Tibial nerve (tissue), 4 donors: ENCODE measurements around the gene NAGLU. TPM values are rescaled to one million over a fixed set of nuclear protein-coding genes. Genes with fewer than 3 reads are reported as not detected.
"Not testable (repeated sequence)": the region's sequence is repeated elsewhere in the genome, so short reads cannot be mapped to it uniquely, and the experiment has no call there.

Experiments
- DNase-seq, 2 donors: peaks; one replicate each; pipeline ENCODE4 v3.0.0-alpha.2; 2019; ENCODE audit warnings: low spot score in 2 of 2
- H3K27ac ChIP-seq, 4 donors: fragments of 200-600 bp; sonication (generic) in 3 of 4; one replicate each; pipeline ENCODE4 v1.5.1; 2017 to 2019; ENCODE audit warnings: mild to moderate bottlenecking in 1 of 4
- H3K27me3 ChIP-seq, 2 donors: fragments of 200-600 bp; sonication (generic) in 1 of 2; one replicate each; pipeline versions ENCODE4 v1.5.1 to v1.6.0; 2017 to 2019
- H3K36me3 ChIP-seq, 3 donors: fragments of 200-600 bp; sonication (generic); one replicate each; pipeline ENCODE4 v1.5.1; 2018 to 2019
- H3K4me1 ChIP-seq, 4 donors: fragments of 200-600 bp; sonication (generic) in 3 of 4; one replicate each; pipeline ENCODE4 v1.5.1; 2017 to 2019
- H3K4me3 ChIP-seq, 4 donors: fragments of 200-600 bp; sonication (generic) in 3 of 4; one replicate each; pipeline ENCODE4 v1.5.1; 2017 to 2019; ENCODE audit warnings: mild to moderate bottlenecking in 1 of 4, moderate library complexity in 1 of 4
- H3K9me3 ChIP-seq, 4 donors: fragments of 200-600 bp; sonication (generic) in 3 of 4; one replicate each; pipeline ENCODE4 v1.5.1; 2017 to 2019
- EP300 ChIP-seq, 2 donors: sonication (generic); formaldehyde crosslinking; IDR thresholded peaks; one replicate each; pipeline ENCODE4 v1.6.1; 2017; ENCODE audit warnings: antibody characterized with exemption in 2 of 2, mild to moderate bottlenecking in 1 of 2
- POLR2A ChIP-seq, 2 donors: fragments of 450-650 bp; IDR thresholded peaks; one replicate each; pipeline ENCODE4 v1.6.1; 2017; ENCODE audit warnings: antibody characterized with exemption in 2 of 2, mild to moderate bottlenecking in 2 of 2, moderate library complexity in 2 of 2
- WGBS, 2 donors: methylation state at CpG; one replicate each; pipeline ENCODE4 v1.1.5; 2018; 5-methylcytosine and 5-hydroxymethylcytosine counted together
- total RNA-seq, 4 donors: library from RNA; depleted of rRNA; stranded (reverse); fragments of >200 nt; gene quantifications; one replicate each; pipeline ENCODE4 v1.1.0, GENCODE V29; 2016
- TF ChIP-seq, protein P1 (sequence below), 5 experiments: fragments of 200-600 bp in 3 of 5; fragments of 450-650 bp in 2 of 5; sonication (generic) in 3 of 5; IDR thresholded peaks; one replicate each; pipeline ENCODE4 v1.5.1; 2016 to 2019; ENCODE audit warnings: antibody characterized with exemption in 5 of 5, mild to moderate bottlenecking in 3 of 5, moderate library complexity in 2 of 5

NAGLU gene
- total RNA-seq, 4 donors from 2014 or later, result 52.3 to 115 (median 67.3) TPM

DNA sequence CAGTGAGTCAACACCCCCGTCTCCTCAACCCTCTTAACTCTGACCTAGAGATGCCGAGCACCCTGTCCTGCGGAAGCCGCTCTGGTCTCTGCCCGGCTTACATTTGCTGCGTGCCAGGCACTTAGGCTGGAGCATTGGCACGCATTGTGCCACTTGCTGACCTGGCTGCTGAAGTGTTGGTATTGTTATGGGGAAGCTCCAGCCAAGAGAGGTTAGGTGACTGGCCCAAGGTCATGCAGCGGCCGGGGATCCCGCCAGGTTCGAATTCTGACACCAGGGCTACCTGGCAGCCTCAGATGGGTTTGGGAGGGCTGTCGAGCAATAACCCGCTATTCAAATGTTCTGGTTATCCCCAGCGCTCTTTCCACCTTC is 11.6 kb downstream of the NAGLU start:
- Histone ChIP-seq H3K27ac (no peak overlapping the region), H3K9me3 (no peaks in the 10 kb centered on the region), H3K4me3 (no peak overlapping the region), H3K36me3 (peaks cover 0 to 41% (median under 1%) of the 10 kb centered on the region in 3 donors), H3K4me1 (peaks cover 0 to 18% (median 4%) of the 10 kb centered on the region in 4 donors), H3K27me3 (no peaks in the 10 kb centered on the region)
- TF ChIP-seq, protein P1, sequence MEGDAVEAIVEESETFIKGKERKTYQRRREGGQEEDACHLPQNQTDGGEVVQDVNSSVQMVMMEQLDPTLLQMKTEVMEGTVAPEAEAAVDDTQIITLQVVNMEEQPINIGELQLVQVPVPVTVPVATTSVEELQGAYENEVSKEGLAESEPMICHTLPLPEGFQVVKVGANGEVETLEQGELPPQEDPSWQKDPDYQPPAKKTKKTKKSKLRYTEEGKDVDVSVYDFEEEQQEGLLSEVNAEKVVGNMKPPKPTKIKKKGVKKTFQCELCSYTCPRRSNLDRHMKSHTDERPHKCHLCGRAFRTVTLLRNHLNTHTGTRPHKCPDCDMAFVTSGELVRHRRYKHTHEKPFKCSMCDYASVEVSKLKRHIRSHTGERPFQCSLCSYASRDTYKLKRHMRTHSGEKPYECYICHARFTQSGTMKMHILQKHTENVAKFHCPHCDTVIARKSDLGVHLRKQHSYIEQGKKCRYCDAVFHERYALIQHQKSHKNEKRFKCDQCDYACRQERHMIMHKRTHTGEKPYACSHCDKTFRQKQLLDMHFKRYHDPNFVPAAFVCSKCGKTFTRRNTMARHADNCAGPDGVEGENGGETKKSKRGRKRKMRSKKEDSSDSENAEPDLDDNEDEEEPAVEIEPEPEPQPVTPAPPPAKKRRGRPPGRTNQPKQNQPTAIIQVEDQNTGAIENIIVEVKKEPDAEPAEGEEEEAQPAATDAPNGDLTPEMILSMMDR (IDR thresholded peaks at IDR 0.05), result no peak
- no peak for TF ChIP-seq POLR2A (IDR thresholded peaks at IDR 0.05)
- no peak for TF ChIP-seq EP300 (IDR thresholded peaks at IDR 0.05)
- WGBS, 2 donors, result 85 to 88% methylated on average over 14 of the region's 14 CpGs
- no peak for DNase-seq

DNA sequence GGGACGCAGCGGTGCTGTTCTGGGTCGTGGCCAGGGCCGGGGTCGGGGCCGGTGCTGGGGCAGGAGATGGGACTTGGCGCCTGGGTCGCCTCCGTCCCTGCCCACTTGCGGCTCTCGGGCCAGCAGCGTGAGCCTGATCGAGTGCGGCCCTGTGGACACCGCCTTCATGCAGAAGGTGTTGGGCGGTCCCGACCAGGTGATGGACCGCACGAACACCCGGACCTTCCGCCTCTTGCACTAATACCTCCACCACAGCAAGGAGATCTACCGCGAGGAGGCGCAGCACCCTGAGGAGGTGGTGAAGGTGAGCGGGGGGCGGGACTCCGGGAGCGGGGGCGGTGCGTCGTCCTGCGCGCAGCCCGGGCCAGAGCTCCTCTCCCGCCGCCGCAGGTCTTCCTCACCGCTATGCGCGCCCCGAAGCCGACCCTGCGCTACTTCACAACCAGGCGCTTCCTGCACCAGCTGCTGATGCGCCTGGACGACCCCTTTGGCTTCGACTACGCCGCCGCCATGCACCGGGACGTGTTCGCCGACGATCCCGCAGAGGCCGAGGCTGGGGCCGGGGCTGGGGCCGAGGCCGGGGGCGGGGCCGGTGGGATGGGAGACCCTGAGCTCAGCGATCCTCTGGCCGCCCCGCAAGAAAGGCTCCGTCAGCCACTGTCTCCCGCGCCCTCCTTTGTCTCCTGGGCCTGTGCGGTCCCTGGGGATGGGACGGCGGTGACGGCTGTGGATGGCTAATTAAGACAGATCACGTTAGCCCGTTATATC is 12.2 kb downstream of the NAGLU start:
- H3K4me3 ChIP-seq, result peak overlapping the region in 2 of 4 donors; percentile 33 to 40
- no peaks in the 10 kb centered on the region for H3K9me3 ChIP-seq
- H3K4me1 ChIP-seq, result peaks cover 0 to 22% (median 5%) of the 10 kb centered on the region in 4 donors
- H3K27ac ChIP-seq, result no peak overlapping the region
- TF ChIP-seq, protein P1 (IDR thresholded peaks at IDR 0.05), result peak in 2 of 5 experiments; percentile 9 to 22
- TF ChIP-seq EP300 (IDR thresholded peaks at IDR 0.05), result no peak
- H3K27me3 ChIP-seq, result no peaks in the 10 kb centered on the region
- WGBS, 2 donors, result 32 to 34% methylated on average over 45 to 46 of the region's 74 CpGs
- H3K36me3 ChIP-seq, result peaks cover 0 to 41% (median 0%) of the 10 kb centered on the region in 3 donors
- no peak for DNase-seq

DNA sequence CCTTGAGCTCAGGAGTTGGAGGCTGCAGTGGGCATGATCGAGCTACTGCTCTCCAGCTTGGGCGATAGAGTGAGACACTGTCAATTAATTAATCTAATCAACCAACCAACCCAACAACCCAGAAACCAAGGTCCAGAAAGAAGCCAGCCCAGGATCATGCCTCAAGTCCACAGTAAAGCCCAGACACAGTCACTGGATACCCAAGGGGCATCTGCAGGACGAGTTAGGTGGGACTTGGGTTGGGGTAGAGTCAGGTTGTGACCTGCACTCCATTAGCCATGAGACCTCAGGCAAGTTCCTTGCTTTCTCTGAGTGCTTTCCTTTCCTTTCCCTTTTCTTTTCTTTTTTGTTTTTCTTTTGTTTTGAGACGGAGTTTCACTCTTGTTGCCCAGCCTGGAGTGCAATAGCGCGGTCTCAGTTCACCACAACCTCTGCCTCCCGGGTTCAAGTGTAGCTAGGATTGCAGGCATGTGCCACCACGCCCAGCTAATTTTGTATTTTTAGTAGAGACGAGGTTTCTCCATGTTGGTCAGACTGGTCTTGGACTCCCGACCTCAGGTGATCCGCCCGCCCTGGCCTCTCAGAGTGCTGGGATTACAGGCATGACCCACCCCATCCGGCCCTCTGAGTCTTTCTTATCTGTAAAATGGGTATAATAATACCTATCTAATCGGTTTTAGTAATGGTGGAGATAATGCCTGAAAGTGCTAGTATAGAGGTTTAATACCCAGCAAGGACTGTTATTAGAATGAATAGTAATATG is 13.1 kb downstream of the NAGLU start:
- peaks cover 0 to 34% (median 0%) of the 10 kb centered on the region in 3 donors for H3K36me3 ChIP-seq
- no peak for TF ChIP-seq EP300 (IDR thresholded peaks at IDR 0.05)
- TF ChIP-seq, protein P1 (IDR thresholded peaks at IDR 0.05), result no peak
- TF ChIP-seq POLR2A (IDR thresholded peaks at IDR 0.05), result no peak
- H3K4me3 ChIP-seq, result no peak overlapping the region
- H3K4me1 ChIP-seq, result peaks cover 0 to 32% (median 13%) of the 10 kb centered on the region in 4 donors
- no peak overlapping the region for H3K27ac ChIP-seq
- no peaks in the 10 kb centered on the region for H3K9me3 ChIP-seq
- H3K27me3 ChIP-seq, result no peaks in the 10 kb centered on the region
- no peak for DNase-seq
- 82 to 84% methylated on average over 14 of the region's 14 CpGs for WGBS, 2 donors

DNA sequence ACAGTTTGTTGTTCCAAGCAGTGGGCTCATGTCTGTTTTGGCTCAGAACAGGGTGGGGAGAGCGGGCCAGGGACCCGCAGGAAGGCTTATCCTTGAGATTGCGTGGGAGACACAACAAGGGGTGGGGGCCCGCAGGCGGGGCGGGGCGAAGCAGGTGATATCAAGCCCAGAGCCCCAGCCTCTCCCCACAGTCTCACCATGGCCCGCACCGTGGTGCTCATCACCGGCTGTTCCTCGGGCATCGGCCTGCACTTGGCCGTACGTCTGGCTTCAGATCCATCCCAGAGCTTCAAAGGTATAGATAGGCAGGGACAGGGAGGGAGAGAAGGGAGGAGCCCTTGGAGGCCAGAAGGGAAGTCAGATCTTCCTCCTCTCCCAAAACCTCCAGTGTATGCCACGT is 16.7 kb downstream of the NAGLU start, which contains the start of gene HSD17B1:
TSS of gene HSD17B1 (plus strand) at position 188 of the 400 bp plus-strand sequence. CDS start at position 199, 11 bp downstream.
- Histone ChIP-seq H3K4me3 (peak within 1 kb of the TSS; percentile 67 to 88 (median 76)), H3K27ac (peak within 1 kb of the TSS in 2 of 4 donors; percentile 82 to 92), H3K36me3 (peaks cover 0 to 23% (median 0%) of the 10 kb centered on the region in 3 donors), H3K4me1 (peaks cover 0 to 46% (median 16%) of the 10 kb centered on the region in 4 donors)
- not testable (repeated sequence) for H3K27me3 ChIP-seq, H3K9me3 ChIP-seq, DNase-seq
- WGBS, 2 donors, result 74 to 91% methylated on average over 7 to 12 of the region's 15 CpGs

DNA sequence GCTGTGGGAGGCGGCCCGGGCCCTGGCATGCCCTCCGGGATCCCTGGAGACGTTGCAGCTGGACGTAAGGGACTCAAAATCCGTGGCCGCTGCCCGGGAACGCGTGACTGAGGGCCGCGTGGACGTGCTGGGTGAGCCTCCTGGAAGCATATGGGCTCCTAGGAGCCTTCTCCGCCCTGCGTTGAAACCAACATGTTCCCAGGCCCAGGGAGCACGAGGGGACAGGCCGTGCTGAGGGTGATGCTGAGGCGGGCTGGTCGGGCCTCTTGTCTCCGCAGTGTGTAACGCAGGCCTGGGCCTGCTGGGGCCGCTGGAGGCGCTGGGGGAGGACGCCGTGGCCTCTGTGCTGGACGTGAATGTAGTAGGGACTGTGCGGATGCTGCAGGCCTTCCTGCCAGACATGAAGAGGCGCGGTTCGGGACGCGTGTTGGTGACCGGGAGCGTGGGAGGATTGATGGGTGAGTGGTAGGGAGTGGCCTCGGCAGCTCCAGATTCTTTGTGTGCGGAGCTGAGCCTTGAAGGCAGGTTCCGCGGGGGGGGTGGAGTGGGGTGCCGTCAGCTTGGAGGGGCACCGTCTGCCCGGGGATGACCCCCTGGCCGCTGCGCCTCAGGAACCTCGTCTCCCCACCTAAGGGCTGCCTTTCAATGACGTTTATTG is 17.2 kb downstream of the NAGLU start:
- H3K36me3 ChIP-seq, result peaks cover 0 to 18% (median 0%) of the 10 kb centered on the region in 3 donors
- H3K4me1 ChIP-seq, result peaks cover 0 to 40% (median 15%) of the 10 kb centered on the region in 4 donors
- no peak for DNase-seq
- H3K9me3 ChIP-seq, result no peaks in the 10 kb centered on the region
- TF ChIP-seq, protein P1 (IDR thresholded peaks at IDR 0.05), result no peak
- TF ChIP-seq EP300 (IDR thresholded peaks at IDR 0.05), result no peak
- no peak for TF ChIP-seq POLR2A (IDR thresholded peaks at IDR 0.05)
- H3K27me3 ChIP-seq, result no peaks in the 10 kb centered on the region
- H3K4me3 ChIP-seq, result peak overlapping the region in 2 of 4 donors; percentile 74 to 88
- H3K27ac ChIP-seq, result peak overlapping the region in 2 of 4 donors; percentile 82 to 92
- 72 to 78% methylated on average over 26 to 44 of the region's 45 CpGs for WGBS, 2 donors
